ENCODE results near the gene KCNV2.

The KCNV2 gene

DNA sequence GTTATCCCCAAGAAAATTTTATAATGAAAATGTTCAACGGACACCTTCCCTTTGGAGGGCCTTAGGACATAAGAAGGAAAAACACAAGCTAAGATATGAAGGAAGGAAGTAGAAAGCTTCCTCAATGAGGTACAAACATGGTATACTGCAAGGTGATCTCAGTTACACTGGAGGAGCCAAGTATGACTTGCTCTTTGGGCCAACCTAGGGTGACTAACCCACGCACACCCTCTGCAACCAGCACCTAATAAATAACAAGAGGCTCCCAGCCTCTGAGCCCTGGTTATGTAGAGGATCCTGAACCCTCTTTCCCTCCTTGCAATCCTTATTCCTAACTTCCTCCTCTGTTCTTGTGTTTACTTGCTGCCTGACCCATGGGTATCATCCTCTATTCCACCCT, 38.3 kb upstream of the KCNV2 start:
- H3K4me3 ChIP-seq (ENCODE audit: low read length): no peak overlapping the region
- TF ChIP-seq, protein P1, sequence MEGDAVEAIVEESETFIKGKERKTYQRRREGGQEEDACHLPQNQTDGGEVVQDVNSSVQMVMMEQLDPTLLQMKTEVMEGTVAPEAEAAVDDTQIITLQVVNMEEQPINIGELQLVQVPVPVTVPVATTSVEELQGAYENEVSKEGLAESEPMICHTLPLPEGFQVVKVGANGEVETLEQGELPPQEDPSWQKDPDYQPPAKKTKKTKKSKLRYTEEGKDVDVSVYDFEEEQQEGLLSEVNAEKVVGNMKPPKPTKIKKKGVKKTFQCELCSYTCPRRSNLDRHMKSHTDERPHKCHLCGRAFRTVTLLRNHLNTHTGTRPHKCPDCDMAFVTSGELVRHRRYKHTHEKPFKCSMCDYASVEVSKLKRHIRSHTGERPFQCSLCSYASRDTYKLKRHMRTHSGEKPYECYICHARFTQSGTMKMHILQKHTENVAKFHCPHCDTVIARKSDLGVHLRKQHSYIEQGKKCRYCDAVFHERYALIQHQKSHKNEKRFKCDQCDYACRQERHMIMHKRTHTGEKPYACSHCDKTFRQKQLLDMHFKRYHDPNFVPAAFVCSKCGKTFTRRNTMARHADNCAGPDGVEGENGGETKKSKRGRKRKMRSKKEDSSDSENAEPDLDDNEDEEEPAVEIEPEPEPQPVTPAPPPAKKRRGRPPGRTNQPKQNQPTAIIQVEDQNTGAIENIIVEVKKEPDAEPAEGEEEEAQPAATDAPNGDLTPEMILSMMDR (conservative IDR thresholded peaks at IDR 0.05; ENCODE audit: low read depth, low read length): no peak
- no peak for DNase-seq (ENCODE audit: low read depth)

DNA sequence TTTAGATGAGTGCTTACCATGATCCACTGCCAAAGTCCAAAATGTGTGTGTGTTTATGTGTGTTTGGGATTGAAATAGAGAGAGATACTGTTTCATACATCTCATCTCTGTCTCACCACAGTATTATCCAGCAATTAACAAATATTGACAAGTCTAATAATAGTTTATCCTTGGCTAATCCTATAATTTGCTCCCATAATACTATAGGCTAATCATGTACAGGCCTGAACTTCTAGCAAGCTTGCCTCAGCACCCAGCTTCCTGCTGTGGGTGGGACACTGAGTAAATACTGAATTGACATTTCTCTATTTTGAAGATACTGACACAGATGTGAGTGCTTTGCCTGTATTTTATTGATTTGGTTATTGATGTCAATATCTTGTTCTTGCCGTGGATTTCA, 35.3 kb upstream of the KCNV2 start:
- H3K4me3 ChIP-seq (ENCODE audit: low read length): no peak overlapping the region
- DNase-seq (ENCODE audit: low read depth): no peak
- TF ChIP-seq, protein P1 (conservative IDR thresholded peaks at IDR 0.05; ENCODE audit: low read depth, low read length): no peak

DNA sequence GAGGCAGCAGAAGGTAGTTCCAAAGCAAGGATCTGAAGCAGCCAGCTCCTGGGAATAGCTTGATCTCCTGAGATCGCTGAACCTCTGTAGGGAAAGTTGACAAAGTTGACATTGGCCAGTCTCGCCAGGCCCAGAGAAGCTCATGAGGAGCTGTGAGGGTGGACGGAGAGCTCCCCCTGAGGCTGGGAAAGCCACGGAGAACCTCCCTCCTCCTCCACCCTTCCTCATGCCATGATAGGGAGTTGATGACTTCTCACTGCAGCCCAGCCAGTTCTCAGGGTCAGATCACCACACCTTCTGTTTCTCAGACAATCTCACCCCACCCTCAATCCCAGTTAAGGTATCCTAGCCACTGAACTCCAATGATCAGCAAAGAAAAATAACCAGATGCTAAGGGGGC, 30.4 kb upstream of the KCNV2 start:
- no peak for DNase-seq (ENCODE audit: low read depth)
- TF ChIP-seq, protein P1 (conservative IDR thresholded peaks at IDR 0.05; ENCODE audit: low read depth, low read length): no peak
- H3K4me3 ChIP-seq (ENCODE audit: low read length): no peak overlapping the region

DNA sequence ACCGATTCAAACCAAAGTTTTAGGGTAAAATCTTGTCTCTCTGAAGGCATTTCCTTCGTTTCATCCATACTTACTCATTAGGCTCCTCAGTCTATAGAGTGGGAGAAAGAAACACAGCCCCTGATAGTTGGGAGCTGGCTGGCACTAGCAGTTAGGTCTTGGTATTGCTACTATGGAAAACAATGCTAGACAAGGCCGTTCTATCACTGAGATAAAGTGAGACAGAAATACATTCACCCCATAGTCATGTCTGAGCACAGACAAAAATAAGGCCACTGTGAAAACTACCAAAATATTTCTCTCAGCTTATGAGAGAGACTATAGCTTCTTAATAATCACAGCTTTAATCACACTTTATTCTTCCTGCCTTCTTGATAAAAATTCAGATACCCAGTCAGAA, 28.7 kb upstream of the KCNV2 start:
- H3K4me3 ChIP-seq (ENCODE audit: low read length): no peak overlapping the region
- no peak for DNase-seq (ENCODE audit: low read depth)
- TF ChIP-seq, protein P1 (conservative IDR thresholded peaks at IDR 0.05; ENCODE audit: low read depth, low read length): no peak

DNA sequence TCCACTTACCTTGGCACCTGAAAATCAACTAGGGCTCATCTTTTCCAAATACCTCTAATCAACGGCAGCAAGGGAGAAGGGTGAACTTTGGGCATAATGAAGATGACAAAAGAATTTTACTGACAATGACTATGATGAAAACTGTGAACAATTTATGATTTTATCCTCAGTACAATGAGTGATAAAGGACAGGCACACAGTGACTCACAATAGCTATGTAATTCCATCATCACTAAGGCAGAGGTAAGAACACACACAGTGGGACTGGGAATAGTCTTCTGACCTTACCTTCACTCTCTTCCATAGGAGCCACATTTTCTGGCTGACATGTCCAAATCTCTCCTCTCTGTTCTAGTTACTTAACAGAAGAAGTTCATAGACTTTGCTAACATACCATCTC, 26.1 kb upstream of the KCNV2 start:
- no peak overlapping the region for H3K4me3 ChIP-seq (ENCODE audit: low read length)
- no peak for DNase-seq (ENCODE audit: low read depth)
- TF ChIP-seq, protein P1 (conservative IDR thresholded peaks at IDR 0.05; ENCODE audit: low read depth, low read length): no peak

DNA sequence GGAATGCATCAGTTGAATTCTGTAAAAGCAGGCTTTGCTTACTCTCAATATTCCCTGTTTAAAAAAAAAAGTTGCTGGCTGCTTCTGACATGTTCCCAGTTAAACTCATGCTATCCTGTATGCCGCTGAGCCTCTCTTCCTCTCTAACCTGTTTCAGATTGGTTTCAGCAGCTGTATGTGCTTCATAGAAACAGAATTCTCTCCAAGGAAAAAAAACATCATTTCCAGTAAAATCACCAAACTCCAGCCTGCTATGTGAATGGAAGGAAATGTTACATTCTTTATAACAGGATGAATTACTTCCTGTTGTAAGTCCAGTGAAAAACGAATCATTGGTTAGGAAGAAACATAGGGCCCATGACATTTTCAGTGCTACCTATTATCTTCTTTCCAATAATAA, 25.7 kb upstream of the KCNV2 start:
- TF ChIP-seq, protein P1 (conservative IDR thresholded peaks at IDR 0.05; ENCODE audit: low read depth, low read length): no peak
- H3K4me3 ChIP-seq (ENCODE audit: low read length): no peak overlapping the region
- no peak for DNase-seq (ENCODE audit: low read depth)

DNA sequence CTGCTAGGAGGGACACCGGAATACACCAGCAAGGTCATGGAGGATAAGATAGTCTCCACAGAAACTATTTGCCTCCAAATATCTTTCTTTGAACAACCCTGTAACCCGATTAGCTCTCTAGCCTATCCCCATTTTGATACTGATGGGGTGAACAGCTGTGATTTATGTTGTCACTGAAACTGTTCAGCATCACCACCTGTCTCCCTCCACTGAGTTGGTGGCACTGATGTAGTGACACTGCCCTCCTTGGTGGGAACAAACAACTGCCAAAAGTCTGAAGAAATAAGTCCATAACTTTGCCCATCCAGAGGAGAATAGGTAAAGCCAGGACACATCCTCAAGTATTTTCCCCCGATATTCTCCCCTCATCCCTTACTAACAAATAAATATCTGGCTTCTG, 24.3 kb upstream of the KCNV2 start:
- TF ChIP-seq, protein P1 (conservative IDR thresholded peaks at IDR 0.05; ENCODE audit: low read depth, low read length): no peak
- no peak for DNase-seq (ENCODE audit: low read depth)
- no peak overlapping the region for H3K4me3 ChIP-seq (ENCODE audit: low read length)
